Adrenal gland (tissue), 12 donors: Measurements from ENCODE around the gene NPR2. TPM values are rescaled to one million over a fixed set of nuclear protein-coding genes. Genes with fewer than 3 reads are reported as not detected.

Experiments
- DNase-seq, 7 donors: peaks; one replicate each; pipeline ENCODE4 v3.0.0-alpha.2; 2019 to 2020
- H3K27ac ChIP-seq, 5 donors: fragments of 200-600 bp; sonication (generic) in 4 of 5; 1 replicate in 3 of 5; 2 replicates in 2 of 5; pipeline versions ENCODE4 v1.5.1 to v1.8.0; 2016 to 2020; ENCODE audit warnings: mild to moderate bottlenecking in 1 of 5
- H3K27me3 ChIP-seq: fragments of 200-600 bp; 2 replicates; pipeline ENCODE4 v1.8.0; 2021
- H3K36me3 ChIP-seq, 2 donors: fragments of 200-600 bp; replicated peaks in 1 of 2; 1 replicate in 1 of 2; 2 replicates in 1 of 2; pipeline versions ENCODE4 v1.5.1 to v1.8.0; 2018 to 2022
- H3K4me1 ChIP-seq, 2 donors: fragments of 200-600 bp; replicated peaks in 1 of 2; 1 replicate in 1 of 2; 2 replicates in 1 of 2; pipeline versions ENCODE4 v1.5.1 to v1.8.0; 2018 to 2021
- H3K4me3 ChIP-seq, 4 donors: fragments of 200-600 bp; sonication (generic) in 3 of 4; one replicate each; pipeline ENCODE4 v1.5.1; 2016 to 2018
- H3K9me3 ChIP-seq, 3 donors: fragments of 200-600 bp; sonication (generic) in 1 of 3; replicated peaks in 1 of 3; 1 replicate in 2 of 3; 2 replicates in 1 of 3; pipeline versions ENCODE4 v1.5.1 to v1.8.0; 2016 to 2021
- POLR2A ChIP-seq, 2 donors: fragments of 450-650 bp; IDR thresholded peaks; one replicate each; pipeline ENCODE4 v1.6.1; 2017; ENCODE audit warnings: antibody characterized with exemption in 2 of 2, mild to moderate bottlenecking in 2 of 2, moderate library complexity in 1 of 2
- WGBS, 4 donors: extraction: QIAGEN DNeasy Blood & Tissue Kit in 2 of 4; methylation state at CpG; one replicate each; pipeline versions ENCODE4 v1.1.5 to v1.1.7; 2013 to 2017; 5-methylcytosine and 5-hydroxymethylcytosine counted together
- intact Hi-C, 2 donors: fragments of 100-400 bp; cut with DNase I; formaldehyde crosslinking; loops; one replicate each; pipeline versions ENCODE4 v1.14.1 to v1.15.0; 2022 to 2023
- polyA plus RNA-seq, 3 donors: library from polyadenylated mRNA; stranded (reverse); fragments of 200-250 nt in 2 of 3; fragments of 350-450 nt in 1 of 3; fragmentation: Illumina TruSeq in 1 of 3; extraction: RNeasy Lipid Tissue Mini Kit (QIAGEN cat#74804) in 1 of 3; gene quantifications; one replicate each; pipeline ENCODE4 v1.2.3, GENCODE V29; 2013 to 2014
- total RNA-seq, 9 donors: library from RNA; depleted of rRNA in 4 of 9; stranded (reverse); fragments of >200 nt in 4 of 9; fragments of 120-200 nt in 1 of 9; fragmentation: NEBNext Ultra II Directional in 1 of 9; extraction: Animal tissue kit (Norgen Biotek cat#: 25700) in 1 of 9; gene quantifications; one replicate each; pipeline versions ENCODE4 v1.1.0 to v1.2.4, GENCODE V29; 2013 to 2023
- TF ChIP-seq, protein P1 (sequence below), 6 experiments: fragments of 450-650 bp in 4 of 6; fragments of 200-600 bp in 2 of 6; sonication (generic) in 1 of 6; IDR thresholded peaks; 1 replicate in 5 of 6; 2 replicates in 1 of 6; pipeline versions ENCODE4 v1.5.1 to v1.8.0; 2016 to 2021; ENCODE audit warnings: antibody characterized with exemption in 6 of 6, mild to moderate bottlenecking in 2 of 6, moderate library complexity in 1 of 6
- donor health status: healthy with polysubstance abuse.
- donor health status: Bipolar disorder and iron deficiency.
- donor health status: DM: yes; HTN: yes; CAD: no.
- donor health status: DM: no; HTN: no; CAD: no.
- donor health status: DM: no; HTN: no; CAD: no.
- donor health status: DM: yes; HTN: yes; CAD: no.

Gene NPR2
- total and polyA plus RNA-seq, 12 donors = 5.6 to 69.9 (median 24.1) TPM

DNA sequence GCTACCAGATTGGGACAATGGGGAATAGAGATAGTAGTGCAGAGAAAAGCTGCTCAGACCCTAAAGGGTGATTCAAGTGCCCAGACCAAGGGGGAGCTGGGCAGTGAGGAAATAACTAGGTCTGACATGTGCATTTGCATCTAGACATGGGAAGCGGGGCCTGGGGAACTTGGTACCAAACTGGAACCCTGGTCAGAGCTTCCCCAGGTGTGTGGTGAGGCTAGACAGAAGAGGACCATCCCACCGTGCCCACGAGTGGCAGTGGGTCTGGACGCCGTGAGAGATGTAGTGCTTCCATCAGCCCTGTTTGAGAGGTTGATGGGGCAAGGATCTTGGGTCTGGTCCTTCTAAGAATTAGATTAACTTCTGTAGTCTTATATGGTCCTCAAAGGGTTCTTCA, 45.2 kb downstream of the NPR2 start:
- no peak overlapping the region for H3K4me3 ChIP-seq
- no peak overlapping the region for H3K27ac ChIP-seq
- no peak for DNase-seq
- H3K4me1 ChIP-seq = peaks cover 21 to 22% of the 10 kb centered on the region in 2 donors
- H3K27me3 ChIP-seq = no peaks in the 10 kb centered on the region
- H3K36me3 ChIP-seq = no peaks in the 10 kb centered on the region
- 95 to 99% (median 96%) methylated on average over 5 of the region's 5 CpGs for WGBS, 4 donors
- H3K9me3 ChIP-seq = no peaks in the 10 kb centered on the region
- TF ChIP-seq POLR2A (IDR thresholded peaks at IDR 0.05) = no peak
- TF ChIP-seq, protein P1, sequence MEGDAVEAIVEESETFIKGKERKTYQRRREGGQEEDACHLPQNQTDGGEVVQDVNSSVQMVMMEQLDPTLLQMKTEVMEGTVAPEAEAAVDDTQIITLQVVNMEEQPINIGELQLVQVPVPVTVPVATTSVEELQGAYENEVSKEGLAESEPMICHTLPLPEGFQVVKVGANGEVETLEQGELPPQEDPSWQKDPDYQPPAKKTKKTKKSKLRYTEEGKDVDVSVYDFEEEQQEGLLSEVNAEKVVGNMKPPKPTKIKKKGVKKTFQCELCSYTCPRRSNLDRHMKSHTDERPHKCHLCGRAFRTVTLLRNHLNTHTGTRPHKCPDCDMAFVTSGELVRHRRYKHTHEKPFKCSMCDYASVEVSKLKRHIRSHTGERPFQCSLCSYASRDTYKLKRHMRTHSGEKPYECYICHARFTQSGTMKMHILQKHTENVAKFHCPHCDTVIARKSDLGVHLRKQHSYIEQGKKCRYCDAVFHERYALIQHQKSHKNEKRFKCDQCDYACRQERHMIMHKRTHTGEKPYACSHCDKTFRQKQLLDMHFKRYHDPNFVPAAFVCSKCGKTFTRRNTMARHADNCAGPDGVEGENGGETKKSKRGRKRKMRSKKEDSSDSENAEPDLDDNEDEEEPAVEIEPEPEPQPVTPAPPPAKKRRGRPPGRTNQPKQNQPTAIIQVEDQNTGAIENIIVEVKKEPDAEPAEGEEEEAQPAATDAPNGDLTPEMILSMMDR (IDR thresholded peaks at IDR 0.05) = no peak
- intact Hi-C loops = no loop called here

DNA sequence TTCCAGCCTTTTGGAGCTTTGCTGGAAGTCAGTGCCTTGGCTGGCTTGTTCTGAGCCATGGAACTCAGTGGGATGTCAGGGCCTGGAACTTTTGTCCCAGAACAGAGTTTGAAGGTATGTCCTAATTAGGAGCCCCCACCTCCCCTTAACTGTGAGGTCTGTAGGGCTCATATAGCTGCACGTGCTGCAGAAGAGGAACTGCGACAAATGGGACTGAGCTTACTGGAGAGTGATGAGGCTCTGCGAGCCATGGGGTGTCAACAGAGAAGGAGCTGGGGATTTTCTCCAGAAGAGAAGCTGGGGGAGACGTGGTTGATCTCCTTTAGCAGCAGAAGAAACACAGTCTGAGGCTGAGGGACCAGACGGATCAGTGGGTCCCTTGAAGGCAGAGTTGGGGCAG, 48.5 kb downstream of the NPR2 start:
- 90 to 96% (median 91%) methylated on average over 4 to 5 of the region's 5 CpGs for WGBS, 4 donors
- intact Hi-C loops = no loop called here
- TF ChIP-seq POLR2A (IDR thresholded peaks at IDR 0.05) = no peak
- TF ChIP-seq, protein P1 (IDR thresholded peaks at IDR 0.05) = no peak

DNA sequence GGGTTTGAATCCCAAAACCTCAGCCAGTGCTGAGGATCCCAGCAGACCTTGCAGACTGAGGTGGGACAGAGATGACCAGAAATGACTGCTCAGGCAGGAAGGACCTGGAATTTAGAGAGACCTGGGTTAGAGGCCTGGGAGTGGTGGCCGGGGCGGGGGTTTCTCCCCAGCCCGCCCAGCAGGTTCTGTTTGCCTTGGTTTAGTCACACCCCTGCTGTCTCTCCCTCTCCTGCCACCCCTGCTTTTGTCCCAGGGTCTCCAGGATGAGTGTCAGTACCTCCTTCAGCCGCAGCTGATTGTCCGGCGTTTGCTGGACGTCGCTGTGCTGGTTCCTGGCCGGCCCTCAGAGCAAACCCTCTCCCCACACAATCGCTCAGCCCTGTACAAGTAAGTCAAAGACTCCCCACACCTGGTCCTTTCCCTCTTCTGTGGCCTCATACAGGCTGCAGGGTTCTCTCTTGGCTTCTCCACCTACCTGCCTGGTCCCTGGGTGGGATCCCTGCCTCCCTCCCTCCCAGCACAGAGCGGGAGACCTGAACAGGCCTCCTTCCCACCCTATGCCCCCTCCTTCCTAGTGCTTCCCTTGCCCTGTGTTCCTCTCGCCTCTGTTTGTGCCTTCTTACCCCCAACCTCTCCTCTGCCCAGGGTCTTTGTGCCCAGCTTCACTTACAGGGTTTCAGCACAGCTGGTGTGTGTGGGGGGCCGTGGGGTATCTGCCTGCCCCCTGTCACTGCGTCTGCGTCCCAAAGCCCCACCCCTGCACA, 49.7 kb downstream of the NPR2 start:
- DNase-seq = no peak
- no peaks in the 10 kb centered on the region for H3K36me3 ChIP-seq
- no peaks in the 10 kb centered on the region for H3K9me3 ChIP-seq
- no peak overlapping the region for H3K4me3 ChIP-seq
- H3K27me3 ChIP-seq = no peaks in the 10 kb centered on the region
- no peak for TF ChIP-seq POLR2A (IDR thresholded peaks at IDR 0.05)
- TF ChIP-seq, protein P1 (IDR thresholded peaks at IDR 0.05) = no peak
- H3K4me1 ChIP-seq = peaks cover 12 to 25% of the 10 kb centered on the region in 2 donors
- H3K27ac ChIP-seq = no peak overlapping the region
- 95 to 98% (median 95%) methylated on average over 14 to 15 of the region's 15 CpGs for WGBS, 4 donors
- intact Hi-C loops = no loop called here

More for the DNA sequence above, 48.5 kb downstream of the NPR2 start:
- Histone ChIP-seq H3K4me1 (peaks cover 4 to 16% of the 10 kb centered on the region in 2 donors), H3K9me3 (no peaks in the 10 kb centered on the region), H3K36me3 (no peaks in the 10 kb centered on the region), H3K27me3 (no peaks in the 10 kb centered on the region), H3K27ac (no peak overlapping the region), H3K4me3 (no peak overlapping the region)
- DNase-seq = no peak

DNA sequence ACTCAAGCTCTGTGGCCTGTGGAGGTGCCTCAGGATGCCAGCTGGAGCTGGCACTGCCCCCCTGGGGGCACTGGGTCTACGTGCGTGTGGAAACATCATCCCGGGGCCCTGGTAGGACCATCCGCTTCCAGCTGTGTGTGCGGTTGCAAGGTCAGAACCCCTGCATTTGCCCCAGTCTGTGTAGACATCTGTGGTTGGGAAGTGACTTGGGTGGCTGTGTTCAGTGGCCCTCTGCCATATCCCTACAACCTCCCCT, 50.2 kb downstream of the NPR2 start:
- Histone ChIP-seq H3K4me3 (no peak overlapping the region), H3K36me3 (no peaks in the 10 kb centered on the region), H3K9me3 (no peaks in the 10 kb centered on the region), H3K4me1 (peaks cover 12 to 26% of the 10 kb centered on the region in 2 donors), H3K27me3 (no peaks in the 10 kb centered on the region), H3K27ac (no peak overlapping the region)
- TF ChIP-seq POLR2A (IDR thresholded peaks at IDR 0.05) = no peak
- TF ChIP-seq, protein P1 (IDR thresholded peaks at IDR 0.05) = no peak
- WGBS, 4 donors = 84 to 96% (median 85%) methylated on average over 4 to 5 of the region's 5 CpGs; no CpG with 5 or more reads in 1 of the 4 donors
- no peak for DNase-seq
- intact Hi-C loops = no loop called here
